ENCODE results near the gene KCNG1. TPM values are rescaled to one million over a fixed set of nuclear protein-coding genes. Genes with fewer than 3 reads are reported as not detected.

KCNG1 gene
- polyA plus RNA-seq, 1 donor from 2014 or later: 1.7 TPM

DNA sequence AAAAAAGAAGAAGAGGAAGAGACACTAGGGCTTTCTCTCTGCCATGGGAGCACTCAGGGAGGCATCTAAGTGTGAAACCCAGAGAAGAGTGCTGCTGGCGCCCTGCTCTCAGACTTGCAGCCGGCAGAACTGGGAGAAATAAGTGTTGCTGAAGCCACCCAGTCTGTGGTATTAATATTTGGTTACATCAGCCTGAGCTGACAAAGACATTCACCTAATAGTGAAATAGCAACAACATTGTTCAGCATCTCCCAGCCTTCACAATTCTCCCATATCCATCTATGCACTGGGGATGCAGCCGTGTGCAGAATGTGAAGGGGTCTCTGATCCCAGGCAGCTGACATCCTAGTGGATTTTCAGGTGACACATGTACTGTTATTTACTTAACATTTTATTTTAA is 12.0 kb downstream of the KCNG1 start:
- no peaks in the 10 kb centered on the region for H3K9me3 ChIP-seq (ENCODE audit: low read length)
- H3K9me2 ChIP-seq (ENCODE audit: insufficient read depth, low read length): no peaks in the 10 kb centered on the region
- H3K36me3 ChIP-seq (ENCODE audit: insufficient read depth, low read length): no peaks in the 10 kb centered on the region
- no peak overlapping the region for H3K4me2 ChIP-seq (ENCODE audit: low read length)
- H4K20me1 ChIP-seq (ENCODE audit: insufficient read depth): no peaks in the 10 kb centered on the region
- no peaks in the 10 kb centered on the region for H3F3A ChIP-seq (ENCODE audit: insufficient read depth, low read length, poor library complexity, severe bottlenecking)
- H3K4me3 ChIP-seq (ENCODE audit: low read length): no peak overlapping the region
- no peaks in the 10 kb centered on the region for H3K27me3 ChIP-seq (ENCODE audit: insufficient read depth, low read depth, low read length)
- TF ChIP-seq RAD21 (conservative IDR thresholded peaks at IDR 0.05): no peak
- no peak for TF ChIP-seq TAF1 (IDR thresholded peaks at IDR 0.05; ENCODE audit: low read depth)
- TF ChIP-seq, protein P1, sequence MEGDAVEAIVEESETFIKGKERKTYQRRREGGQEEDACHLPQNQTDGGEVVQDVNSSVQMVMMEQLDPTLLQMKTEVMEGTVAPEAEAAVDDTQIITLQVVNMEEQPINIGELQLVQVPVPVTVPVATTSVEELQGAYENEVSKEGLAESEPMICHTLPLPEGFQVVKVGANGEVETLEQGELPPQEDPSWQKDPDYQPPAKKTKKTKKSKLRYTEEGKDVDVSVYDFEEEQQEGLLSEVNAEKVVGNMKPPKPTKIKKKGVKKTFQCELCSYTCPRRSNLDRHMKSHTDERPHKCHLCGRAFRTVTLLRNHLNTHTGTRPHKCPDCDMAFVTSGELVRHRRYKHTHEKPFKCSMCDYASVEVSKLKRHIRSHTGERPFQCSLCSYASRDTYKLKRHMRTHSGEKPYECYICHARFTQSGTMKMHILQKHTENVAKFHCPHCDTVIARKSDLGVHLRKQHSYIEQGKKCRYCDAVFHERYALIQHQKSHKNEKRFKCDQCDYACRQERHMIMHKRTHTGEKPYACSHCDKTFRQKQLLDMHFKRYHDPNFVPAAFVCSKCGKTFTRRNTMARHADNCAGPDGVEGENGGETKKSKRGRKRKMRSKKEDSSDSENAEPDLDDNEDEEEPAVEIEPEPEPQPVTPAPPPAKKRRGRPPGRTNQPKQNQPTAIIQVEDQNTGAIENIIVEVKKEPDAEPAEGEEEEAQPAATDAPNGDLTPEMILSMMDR (IDR thresholded peaks at IDR 0.05; ENCODE audit: poor library complexity, severe bottlenecking): no peak
- H3K9ac ChIP-seq (ENCODE audit: low read length): no peak overlapping the region
- H3K79me2 ChIP-seq (replicated peaks; ENCODE audit: insufficient read depth, low read length): no peaks in the 10 kb centered on the region
- no peak overlapping the region for H2AFZ ChIP-seq (ENCODE audit: low read depth, low read length)
- no peak overlapping the region for H3K27ac ChIP-seq (ENCODE audit: low read length)

DNA sequence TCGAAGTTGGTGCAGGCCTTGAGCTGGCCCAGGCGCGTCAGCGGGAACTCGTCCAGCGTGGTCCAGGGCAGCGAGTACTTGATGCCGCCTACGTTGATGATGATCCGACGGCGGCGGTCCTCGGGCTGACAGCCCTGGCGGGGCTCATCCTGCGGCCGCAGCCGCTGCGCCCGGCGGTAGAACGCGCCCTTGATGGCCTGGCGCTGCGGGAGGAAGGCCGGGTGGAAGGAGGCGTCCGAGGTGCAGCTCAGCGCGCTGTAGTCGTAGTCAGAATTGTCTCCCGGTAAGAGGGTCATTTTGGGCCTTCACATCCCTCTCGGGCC is 12.9 kb downstream of the KCNG1 start:
- TF ChIP-seq POLR2AphosphoS5 (IDR thresholded peaks at IDR 0.05) (no peak), EP300 (conservative IDR thresholded peaks at IDR 0.05; ENCODE audit: poor library complexity, severe bottlenecking) (no peak), RAD21 (conservative IDR thresholded peaks at IDR 0.05) (no peak), SMC3 (conservative IDR thresholded peaks at IDR 0.05; ENCODE audit: poor library complexity) (no peak), MXI1 (conservative IDR thresholded peaks at IDR 0.05; ENCODE audit: poor library complexity, severe bottlenecking) (no peak), TAF1 (IDR thresholded peaks at IDR 0.05; ENCODE audit: low read depth) (no peak), EZH2 (IDR thresholded peaks at IDR 0.05; ENCODE audit: borderline replicate concordance, insufficient read depth, low read length, poor library complexity, severe bottlenecking) (no peak)
- TF ChIP-seq, protein P2, sequence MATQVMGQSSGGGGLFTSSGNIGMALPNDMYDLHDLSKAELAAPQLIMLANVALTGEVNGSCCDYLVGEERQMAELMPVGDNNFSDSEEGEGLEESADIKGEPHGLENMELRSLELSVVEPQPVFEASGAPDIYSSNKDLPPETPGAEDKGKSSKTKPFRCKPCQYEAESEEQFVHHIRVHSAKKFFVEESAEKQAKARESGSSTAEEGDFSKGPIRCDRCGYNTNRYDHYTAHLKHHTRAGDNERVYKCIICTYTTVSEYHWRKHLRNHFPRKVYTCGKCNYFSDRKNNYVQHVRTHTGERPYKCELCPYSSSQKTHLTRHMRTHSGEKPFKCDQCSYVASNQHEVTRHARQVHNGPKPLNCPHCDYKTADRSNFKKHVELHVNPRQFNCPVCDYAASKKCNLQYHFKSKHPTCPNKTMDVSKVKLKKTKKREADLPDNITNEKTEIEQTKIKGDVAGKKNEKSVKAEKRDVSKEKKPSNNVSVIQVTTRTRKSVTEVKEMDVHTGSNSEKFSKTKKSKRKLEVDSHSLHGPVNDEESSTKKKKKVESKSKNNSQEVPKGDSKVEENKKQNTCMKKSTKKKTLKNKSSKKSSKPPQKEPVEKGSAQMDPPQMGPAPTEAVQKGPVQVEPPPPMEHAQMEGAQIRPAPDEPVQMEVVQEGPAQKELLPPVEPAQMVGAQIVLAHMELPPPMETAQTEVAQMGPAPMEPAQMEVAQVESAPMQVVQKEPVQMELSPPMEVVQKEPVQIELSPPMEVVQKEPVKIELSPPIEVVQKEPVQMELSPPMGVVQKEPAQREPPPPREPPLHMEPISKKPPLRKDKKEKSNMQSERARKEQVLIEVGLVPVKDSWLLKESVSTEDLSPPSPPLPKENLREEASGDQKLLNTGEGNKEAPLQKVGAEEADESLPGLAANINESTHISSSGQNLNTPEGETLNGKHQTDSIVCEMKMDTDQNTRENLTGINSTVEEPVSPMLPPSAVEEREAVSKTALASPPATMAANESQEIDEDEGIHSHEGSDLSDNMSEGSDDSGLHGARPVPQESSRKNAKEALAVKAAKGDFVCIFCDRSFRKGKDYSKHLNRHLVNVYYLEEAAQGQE (IDR thresholded peaks at IDR 0.05; ENCODE audit: borderline replicate concordance): no peak
- no peak overlapping the region for H3K4me2 ChIP-seq (ENCODE audit: low read length)
- H3F3A ChIP-seq (ENCODE audit: insufficient read depth, low read length, poor library complexity, severe bottlenecking): no peaks in the 10 kb centered on the region
- H3K4me3 ChIP-seq (ENCODE audit: low read length): no peak overlapping the region
- H4K20me1 ChIP-seq (ENCODE audit: insufficient read depth): no peaks in the 10 kb centered on the region
- no peak overlapping the region for H3K27ac ChIP-seq (ENCODE audit: low read length)
- H3K9me2 ChIP-seq (ENCODE audit: insufficient read depth, low read length): no peaks in the 10 kb centered on the region
- H3K27me3 ChIP-seq (ENCODE audit: insufficient read depth, low read depth, low read length): no peaks in the 10 kb centered on the region
- H3K36me3 ChIP-seq (ENCODE audit: insufficient read depth, low read length): no peaks in the 10 kb centered on the region
- H2AFZ ChIP-seq (ENCODE audit: low read depth, low read length): no peak overlapping the region
- no peak overlapping the region for H3K9ac ChIP-seq (ENCODE audit: low read length)
- H3K79me2 ChIP-seq (replicated peaks; ENCODE audit: insufficient read depth, low read length): no peaks in the 10 kb centered on the region
- H3K9me3 ChIP-seq (ENCODE audit: low read length): no peaks in the 10 kb centered on the region

Measured in neural cell (in vitro differentiated cells).